Stimulated activated CD4-positive, alpha-beta T cell treated with anti-CD3 and anti-CD28 coated beads, Interleukin-2, amount 100 ng/mL, for 4 hours (primary cell): ENCODE results near the gene C2orf76.

Experiments
- DNase-seq: peaks from one replicate; pipeline ENCODE4 v3.0.0-alpha.2; 2020; ENCODE audit warnings: low read depth

C2orf76 gene

GRCh38 chr2:119263025-119263424 lies 103.6 kb downstream of the C2orf76 start:
- no peak for DNase-seq

- DNase-seq = no peak
Observed at GRCh38 chr2:119261493-119262225, 105.0 kb downstream of the C2orf76 start.

- no peak for DNase-seq
Observed at GRCh38 chr2:119260646-119261492, 105.8 kb downstream of the C2orf76 start.

GRCh38 chr2:119259296-119259860 lies 107.3 kb downstream of the C2orf76 start:
- DNase-seq = no peak

- no peak for DNase-seq
Observed at GRCh38 chr2:119257198-119257597, 109.4 kb downstream of the C2orf76 start.

- no peak for DNase-seq
Observed at GRCh38 chr2:119256582-119256921, 110.1 kb downstream of the C2orf76 start.

GRCh38 chr2:119255760-119256581 lies 110.7 kb downstream of the C2orf76 start:
- no peak for DNase-seq

GRCh38 chr2:119254601-119255080 lies 112.0 kb downstream of the C2orf76 start:
- DNase-seq = no peak

- no peak for DNase-seq
Observed at GRCh38 chr2:119253760-119254600, 112.7 kb downstream of the C2orf76 start.

- no peak for DNase-seq
Observed at GRCh38 chr2:119253114-119253702, 113.4 kb downstream of the C2orf76 start.
